GM21529 (cell line): ENCODE measurements around the gene BCL11B.
A peak's percentile ranks its signal among the peaks of the same experiment; 100 is the strongest.

Source experiments
- ATAC-seq: cut with Tn5 transposase; IDR thresholded peaks from one replicate; pipeline ENCODE4 v1.9.1; 2021; ENCODE audit not compliant: unreplicated experiment

The BCL11B gene

DNA sequence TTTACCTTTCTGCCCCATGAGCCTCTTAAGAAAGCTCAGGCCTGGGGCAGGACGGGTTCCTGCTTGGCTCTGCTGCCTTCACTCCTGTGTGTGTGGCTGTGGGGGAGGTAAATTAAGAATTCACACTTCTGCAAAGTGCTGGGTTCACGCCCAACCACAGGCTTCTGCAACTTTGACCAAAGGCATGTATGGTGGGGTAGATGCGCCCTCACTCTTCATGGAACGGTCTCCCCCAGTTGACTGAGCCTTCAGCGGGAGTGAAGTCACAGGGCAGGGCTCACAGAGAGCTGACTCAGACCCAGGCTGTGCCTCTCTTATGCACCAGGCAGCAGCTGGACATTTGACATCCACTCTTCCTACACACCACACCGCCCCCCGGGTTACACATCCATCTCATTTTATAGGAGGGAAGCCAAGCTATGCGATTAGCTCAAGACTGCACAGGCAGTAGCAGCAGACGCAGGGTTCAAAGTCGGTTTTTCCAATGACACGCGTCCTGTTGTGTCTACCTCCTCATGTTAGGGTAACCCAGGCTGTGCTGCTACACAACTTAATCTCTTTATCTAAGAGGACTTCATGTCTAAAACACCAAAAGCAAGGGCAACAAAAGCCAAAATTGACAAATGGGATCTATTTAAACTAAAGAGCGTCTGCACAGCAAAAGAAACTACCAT, 15.4 kb upstream of the BCL11B start:
- peak; percentile 86 for ATAC-seq

DNA sequence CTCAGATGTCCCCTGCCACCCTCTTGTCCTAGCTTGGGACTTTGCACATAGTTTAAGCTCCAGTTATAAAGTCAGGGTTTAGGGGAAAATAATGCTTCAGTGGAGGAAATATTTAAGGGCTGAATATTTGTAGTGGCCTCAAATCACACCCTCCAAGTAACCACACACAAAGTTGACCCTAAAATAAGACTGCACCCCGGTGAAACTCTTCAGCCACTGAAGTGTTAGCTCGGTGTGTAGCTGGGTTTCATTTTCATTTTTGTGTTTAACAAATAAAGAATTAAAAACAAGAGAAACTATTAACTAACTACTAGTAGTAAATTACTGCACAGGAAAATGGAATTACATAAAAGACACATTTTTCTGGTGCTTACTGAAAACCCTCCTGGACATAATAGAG, 14.8 kb upstream of the BCL11B start:
- peak; percentile 55 for ATAC-seq

DNA sequence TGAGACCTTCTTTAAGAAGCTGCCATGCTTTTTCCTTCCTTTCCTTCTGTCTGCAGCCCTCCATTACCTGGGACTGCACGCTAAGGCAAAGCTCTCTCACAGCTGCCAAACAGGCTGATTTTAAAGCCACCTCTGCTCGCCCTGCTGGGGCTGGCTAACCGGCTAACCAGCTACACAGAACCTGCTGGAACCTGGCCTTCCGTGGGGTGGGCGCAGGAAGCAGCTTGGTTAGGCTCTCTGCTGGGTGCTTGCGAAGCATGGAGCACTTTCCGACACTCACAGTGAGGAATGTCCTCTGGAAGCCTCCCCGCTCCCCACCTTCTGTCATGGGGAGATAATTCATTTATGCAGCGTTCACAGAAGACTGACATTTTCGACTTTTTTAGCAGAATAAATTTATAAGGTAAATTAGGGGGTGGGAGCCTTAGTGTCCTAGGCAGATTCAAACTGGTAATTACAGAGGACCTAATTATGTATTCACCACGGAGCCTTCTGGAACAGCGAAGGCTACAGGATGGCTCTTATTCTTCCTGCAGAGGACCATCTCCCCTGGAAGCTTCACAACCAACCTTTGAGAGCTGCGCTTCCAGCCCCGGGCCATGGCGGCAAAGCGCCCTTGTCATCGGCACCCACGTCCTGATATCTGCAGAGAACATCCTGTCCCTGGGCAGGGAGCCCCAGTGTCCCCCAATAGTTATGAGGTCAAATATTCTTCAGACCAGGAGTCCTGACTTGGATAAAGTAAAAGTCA, 12.4 kb upstream of the BCL11B start:
- no peak for ATAC-seq

DNA sequence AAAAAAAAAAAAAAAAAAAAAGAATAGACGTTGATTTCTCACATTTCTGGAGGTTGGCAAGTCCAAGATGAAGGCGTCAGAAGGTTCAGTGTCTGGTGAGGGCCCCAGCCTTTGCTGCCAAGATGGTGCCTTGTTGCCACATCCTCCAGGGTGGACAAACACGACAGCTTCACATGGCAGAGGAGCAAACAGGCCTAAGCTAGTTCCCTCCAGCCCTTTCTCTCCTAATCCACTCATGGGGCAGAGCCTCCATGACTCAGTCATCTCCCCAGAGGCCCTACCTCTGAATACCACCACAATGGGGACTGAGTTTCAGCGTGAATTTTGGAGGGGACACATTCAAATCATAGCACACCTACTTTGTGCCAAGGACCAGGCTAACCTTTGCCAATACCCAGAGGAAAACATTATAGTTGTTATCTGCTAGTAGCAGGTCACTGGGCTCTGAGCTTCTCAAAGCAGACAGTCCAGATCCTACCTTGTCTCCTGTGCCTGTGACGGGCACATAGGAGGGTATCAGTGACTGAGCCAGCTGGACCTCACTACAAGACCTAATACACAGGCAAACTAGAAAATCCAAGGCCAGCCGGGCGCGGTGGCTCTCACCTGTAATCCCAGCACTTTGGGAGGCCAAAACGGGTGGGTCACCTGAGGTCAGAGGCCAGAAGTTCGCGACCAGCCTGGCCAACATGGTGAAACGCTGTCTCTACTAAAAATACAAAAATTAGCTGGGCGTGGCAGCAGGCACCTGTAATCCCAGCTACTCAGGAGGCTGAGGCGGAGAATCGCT, 10.5 kb upstream of the BCL11B start:
- ATAC-seq = no peak

DNA sequence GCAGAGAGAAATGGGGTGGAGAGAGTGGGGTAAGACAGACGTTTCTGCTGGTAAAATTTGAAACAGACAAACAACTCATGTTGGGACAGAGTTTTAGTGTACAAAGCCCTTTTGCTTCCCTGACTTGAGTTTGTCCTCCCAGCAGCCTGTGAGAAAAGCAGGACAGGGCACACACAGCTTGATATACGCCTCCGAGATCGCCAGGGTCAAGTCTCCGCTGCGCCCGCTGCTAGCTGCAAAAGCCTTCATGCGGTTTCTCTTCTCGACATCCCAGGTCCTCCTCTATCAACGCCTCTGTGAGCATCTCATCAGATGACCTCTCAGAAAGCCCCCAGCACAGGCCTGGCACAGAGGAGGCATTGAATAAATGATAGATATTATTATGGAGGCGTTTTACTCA, 9.4 kb upstream of the BCL11B start:
- no peak for ATAC-seq

DNA sequence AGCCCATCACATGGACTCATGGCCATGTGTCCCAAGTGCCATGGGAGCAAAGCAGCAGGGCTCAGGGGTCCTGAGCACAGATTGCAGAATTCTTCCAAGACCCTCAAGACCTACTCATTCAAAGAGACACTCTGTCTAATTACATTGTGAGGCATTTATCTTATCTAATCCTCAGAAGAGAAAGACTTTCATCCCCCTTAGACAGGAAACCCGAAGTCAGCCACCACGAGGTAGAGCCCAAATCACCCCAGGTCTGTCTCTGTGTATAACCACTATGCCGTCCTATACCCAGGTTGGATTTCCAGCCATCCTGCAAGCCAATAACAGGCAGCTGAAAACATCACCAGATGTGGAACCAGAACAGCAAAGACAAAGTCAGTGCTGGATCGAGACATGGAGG, 8.9 kb upstream of the BCL11B start:
- ATAC-seq = no peak

DNA sequence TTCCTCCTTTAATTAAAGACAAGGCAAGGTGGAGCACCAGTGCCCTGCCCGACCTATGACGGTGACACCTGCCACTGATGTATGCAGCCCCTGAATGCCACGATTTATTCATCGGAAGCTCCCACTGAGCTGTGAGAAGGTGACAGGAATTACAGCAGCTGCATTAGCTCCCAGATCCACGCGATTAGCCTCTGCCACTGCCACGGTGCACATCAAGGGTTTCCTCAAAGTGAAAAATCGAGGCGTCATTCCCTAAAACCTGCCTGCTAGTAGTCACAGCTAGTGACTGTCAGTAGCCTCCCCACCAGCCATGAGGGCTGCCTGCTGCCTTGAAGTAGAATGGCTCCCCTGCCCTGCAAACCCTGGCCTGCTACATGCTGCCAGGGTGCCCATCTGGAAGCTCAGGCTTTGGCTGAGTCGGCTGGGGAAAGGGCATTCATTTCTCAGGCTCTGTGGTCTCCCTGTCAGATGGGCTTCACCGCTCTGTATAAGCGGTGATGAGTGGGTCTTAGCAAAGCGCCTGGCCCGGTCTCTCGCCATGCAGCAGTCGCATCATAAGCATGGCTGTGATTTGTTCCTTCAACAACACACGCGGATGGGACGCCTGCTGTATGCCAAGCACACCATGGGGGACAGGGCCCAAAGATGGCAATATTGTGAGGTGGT, 8.2 kb upstream of the BCL11B start:
- no peak for ATAC-seq

DNA sequence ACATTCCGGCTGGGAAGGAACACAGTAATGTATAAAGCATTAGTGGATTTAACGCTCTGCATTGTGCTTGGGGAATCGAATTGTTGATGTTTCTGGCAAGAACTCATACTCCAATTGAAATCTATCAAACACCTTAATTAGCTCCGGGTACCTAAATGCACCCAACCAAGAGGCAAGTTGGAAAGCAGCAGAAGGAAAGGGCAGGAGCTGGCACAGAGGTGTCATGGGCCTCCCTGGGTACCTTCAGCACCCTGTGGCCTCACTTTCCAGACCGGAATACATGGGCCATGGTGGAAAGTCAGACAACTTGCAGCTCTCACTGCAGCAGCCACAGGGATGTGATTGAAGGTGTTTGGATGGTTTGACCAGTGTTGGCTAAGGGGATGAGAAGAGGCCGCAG, 6.8 kb upstream of the BCL11B start:
- no peak for ATAC-seq

DNA sequence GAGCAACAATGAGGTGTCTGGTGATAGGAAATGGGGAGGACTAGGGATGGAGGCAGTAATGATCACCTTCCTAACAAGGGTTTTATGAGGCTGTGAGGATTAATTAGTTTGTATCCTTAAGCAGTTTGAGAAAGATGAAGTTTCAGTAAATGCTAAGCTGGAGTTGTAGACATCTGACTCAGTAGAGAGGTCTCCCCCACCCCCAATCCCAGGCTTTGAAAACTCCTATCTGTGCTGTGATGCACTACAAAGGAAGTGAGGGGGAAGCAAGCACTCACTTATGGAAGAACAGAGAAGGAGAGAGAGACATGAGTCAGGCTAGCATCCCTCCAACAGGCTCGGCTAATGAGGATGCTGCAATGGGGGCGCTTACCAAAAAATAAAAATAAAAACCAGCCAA, 5.5 kb upstream of the BCL11B start:
- no peak for ATAC-seq

DNA sequence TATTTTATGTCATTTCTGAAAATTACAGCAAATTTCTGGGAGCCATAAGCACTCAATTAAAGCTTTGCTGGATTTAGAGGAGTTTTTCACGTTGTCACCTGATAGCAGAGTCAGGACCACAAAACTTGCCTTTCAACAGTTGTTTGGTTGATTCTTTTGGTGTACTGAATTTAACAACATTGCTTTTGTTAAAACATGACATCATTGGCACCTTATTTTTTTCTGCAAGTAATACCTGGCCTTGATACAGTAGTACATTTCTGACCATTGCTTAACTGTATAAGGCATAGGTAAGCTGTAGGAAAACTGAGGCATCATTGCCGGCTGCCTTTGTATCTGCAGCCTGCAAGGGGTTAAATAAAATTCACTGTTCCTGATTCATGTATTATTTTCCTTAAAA, 4.5 kb upstream of the BCL11B start:
- no peak for ATAC-seq

DNA sequence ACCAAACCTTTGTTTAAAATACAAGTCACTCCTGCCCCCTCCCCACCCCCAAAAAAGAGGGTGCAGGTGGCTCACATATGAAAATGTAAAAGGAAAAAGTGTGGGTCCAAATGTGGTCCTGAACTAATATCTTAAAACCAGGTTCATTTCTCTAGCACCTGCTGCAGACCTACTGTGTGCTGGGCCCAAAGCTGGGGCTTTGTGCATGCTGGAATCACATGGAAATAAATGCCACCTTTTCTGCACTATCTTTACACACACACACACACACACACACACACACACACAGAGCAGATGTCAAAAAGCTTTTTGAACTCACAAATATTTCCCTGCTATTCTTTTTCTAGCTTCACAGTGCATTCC, 3.2 kb upstream of the BCL11B start:
- ATAC-seq = no peak

DNA sequence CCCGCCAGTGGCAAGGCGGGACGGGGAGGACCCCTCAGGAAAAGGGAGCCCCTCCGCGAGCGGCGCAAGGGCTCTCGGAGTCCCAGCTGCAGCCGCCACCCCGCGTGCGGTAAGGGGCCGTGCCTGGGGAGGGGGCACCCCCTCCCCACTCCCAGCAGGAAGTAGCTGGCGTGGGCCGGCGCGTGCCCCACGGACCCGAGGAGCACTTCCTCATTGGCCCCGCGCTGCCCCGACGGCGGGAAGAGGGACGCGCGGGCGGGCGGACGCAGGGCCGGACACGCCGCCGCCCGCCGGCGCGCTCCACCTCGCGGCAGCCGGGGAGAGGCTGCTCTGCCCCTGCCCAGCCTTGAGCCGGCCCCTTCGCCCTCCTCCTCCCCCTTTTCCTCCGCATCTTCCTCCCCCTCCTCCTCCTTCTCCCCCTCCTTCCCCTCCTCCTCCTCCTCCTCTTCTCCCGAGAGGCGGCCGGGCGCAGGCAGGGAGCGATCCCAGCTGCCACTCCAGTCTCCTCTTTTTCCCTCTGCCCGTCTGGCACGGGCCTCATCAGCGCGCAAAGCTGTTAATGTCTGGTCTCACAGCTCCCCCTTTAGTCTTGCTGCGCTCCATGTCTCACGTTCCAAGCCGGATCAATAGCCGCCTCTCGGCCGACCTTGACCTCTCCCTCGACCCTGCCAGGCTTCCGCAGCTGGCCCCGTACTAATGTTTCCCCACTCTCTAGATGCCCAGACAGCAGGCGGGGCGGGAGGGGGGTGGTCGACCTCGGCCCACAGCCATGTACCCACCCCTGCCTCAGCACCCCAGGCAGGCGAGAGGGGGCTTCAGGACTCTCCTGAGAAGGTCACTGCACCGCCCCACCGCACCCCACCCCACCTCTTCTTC, 2.6 kb upstream of the BCL11B start:
- ATAC-seq = no peak

DNA sequence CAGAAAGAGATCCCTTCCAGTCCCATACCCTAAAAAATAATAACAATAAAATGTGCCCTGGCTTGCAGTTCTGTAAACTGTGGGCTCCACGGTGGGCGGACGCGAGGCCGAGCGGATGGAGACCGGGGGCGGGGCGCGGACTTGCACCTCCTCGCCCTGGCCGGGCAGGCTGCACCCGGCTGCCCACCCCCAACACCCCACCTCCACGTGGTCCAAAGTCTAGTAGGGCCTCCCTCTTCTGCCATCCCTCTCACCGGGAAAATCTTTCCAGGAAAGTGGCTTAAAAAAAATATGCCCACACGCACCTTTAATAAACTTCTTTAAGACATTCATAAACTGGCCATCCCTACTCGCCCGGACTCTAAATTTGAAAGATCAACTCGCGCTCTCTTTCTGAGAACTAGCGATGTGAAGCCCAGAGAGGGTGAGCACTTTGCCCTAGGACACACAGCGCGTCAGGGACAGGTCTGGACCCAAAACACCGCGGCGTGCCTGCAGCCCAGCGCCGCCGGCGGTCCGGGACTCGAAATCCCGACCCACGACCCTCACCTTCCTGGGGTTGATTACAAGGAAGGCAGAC, 1.9 kb upstream of the BCL11B start:
- ATAC-seq = no peak

DNA sequence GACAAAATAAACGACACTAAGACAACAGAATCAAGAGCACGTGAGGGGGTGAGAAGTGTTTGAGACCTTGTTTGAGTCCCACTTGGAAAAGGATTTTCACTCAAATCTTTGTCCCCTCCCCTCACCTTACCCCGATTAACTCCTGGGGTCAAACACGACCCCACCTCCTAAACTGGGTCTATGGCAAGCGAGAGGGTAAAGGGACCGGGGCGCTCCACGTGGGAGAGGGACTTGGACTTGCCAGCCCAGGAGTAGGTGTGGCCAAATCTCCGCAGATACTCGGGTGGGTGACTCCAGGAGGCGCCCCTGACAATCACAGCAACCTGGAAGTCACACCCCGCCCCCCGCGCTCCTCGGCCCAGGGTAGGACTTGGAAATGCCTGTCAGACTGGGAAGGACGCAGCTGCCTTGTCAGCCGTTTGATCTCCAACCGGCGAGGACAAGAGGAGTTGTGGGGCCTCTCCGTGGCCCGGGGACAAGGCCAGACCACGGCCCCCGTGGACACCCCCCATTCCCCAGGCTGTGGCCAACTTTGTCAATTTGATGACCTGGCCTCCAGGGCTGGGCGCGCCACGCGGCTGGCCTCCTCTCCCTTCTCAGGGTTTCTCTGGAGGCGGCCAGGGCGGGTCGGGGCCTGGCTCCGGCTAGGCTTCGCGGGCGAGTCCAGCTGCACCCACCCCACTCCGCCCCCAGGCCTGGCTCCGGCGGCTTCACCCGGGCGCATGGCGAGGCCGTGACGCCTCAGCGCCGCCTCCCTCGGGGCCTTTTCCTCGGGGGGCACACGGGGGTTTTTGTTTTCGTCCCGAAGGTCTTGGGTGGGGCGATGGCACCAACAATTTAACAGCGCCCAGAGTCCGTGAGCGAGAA, 1.1 kb upstream of the BCL11B start:
- no peak for ATAC-seq

DNA sequence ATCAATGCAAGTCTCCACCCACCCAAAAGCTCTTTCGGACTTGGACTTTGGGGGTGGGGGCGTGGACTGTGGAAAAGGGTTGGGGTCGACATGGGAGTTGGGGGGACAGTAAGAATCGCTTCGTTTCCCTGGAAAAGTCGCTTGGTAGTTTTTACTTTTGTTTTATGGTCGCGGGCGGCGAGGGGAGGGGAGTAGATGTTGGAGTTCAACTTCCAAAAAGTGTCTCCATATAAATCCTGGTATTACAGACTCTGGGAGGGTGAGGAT, 568 bp upstream of the BCL11B start:
- ATAC-seq = no peak

DNA sequence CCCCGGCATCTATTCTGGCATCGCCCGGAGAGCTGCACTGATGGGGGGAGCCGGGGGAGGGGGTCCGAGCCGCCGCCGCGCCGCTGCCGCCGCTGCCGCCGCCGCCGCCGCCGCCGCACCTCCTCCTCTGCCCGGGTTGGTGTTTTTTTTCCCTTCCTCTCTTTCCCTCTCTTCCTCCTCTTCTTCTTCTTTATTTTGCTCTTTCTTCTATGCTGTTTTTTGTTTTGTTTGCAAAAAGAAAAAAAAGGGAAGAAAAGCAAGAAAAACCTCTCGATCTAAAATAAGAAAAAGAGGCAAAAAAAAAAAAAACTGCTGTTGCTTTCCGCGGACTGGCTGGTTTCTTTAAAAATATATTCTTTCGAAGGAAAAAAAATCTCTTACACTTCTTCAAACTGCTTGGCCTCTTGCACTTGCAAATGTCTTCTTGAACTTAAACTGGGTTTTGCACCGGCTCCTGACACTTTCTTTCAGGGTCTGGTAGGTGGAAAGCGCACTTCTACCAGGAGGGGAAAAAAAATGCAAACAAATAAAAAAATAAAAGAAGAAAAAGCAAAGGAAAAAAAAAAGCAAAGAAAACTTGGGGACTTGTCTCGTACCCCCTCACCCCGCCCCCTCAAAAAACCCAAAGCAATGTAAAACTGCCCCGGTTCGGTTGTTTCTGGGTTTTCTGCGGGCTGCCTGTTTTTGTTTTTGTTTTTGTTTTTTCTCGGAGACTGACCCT, 616 bp downstream of the BCL11B start:
- no peak for ATAC-seq

DNA sequence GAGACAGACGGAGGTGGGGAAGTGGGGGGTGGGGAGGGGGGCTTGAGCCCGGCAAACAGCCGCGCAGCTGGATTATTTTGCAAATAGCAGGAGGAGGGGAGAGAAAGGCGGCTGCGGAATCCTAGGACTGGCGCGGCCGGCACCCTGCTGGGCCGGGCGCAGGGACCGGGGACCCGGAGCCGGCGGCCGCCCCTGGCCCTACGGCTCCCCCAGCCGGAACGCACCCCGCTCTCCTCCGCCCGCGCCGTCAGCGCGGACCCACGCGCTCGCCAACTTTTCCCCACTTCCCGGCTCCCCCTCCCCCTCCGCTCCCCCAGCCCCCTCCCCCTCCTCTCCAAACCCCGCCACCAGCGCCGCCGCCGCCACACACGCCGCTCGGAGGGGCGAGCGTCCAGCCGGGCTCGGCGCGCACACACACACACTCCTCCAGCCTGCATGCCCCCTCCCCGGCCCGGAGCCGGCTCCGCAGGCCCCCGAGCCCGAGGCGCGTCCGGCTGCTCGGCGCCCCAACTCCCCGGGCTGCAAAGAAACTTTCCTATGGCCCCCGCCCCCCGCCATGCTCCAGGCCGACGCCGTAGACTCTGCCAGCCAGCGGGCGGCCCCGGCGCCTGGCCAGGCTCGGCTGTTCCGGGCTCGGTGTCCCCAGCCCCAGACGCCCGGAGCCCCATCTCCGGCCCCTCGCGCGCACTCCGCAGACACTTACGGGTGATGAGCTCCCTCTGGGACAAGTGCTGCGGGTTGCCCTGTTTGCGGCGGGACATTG, 1.4 kb downstream of the BCL11B start:
- no peak for ATAC-seq
